ENCODE data around the gene ARHGAP11B.
"Not testable (repeated sequence)": the region's sequence is repeated elsewhere in the genome, so short reads cannot be mapped to it uniquely, and the experiment has no call there.

Gene ARHGAP11B

GRCh38 chr15:30612271-30612670 is 13.7 kb upstream of the ARHGAP11B start:
- not testable (repeated sequence) for H3K27me3 ChIP-seq (ENCODE audit: insufficient read depth, low read length, poor library complexity); H3K23ac ChIP-seq (ENCODE audit: low read length); H3K56ac ChIP-seq (ENCODE audit: low read length); H3K4me3 ChIP-seq (ENCODE audit: low read length); H3K79me1 ChIP-seq (ENCODE audit: low read length); H4K8ac ChIP-seq (ENCODE audit: low read depth, low read length); H4K5ac ChIP-seq (ENCODE audit: low read length); H3K18ac ChIP-seq (ENCODE audit: low read length); H3K4me2 ChIP-seq (ENCODE audit: low read length); H3K36me3 ChIP-seq (ENCODE audit: control insufficient read depth, insufficient read depth, low read length); H3K79me2 ChIP-seq (ENCODE audit: control insufficient read depth, insufficient read depth, low read length); H2BK15ac ChIP-seq (replicated peaks; ENCODE audit: low read depth); H3K27ac ChIP-seq (ENCODE audit: low read depth, low read length); H2BK5ac ChIP-seq (ENCODE audit: low read length); H2AK5ac ChIP-seq (ENCODE audit: low read length); H3K4ac ChIP-seq (ENCODE audit: low read depth, low read length); DNase-seq; H3K9ac ChIP-seq (ENCODE audit: low read length); H2BK120ac ChIP-seq (ENCODE audit: low read depth, low read length); H3K4me1 ChIP-seq (ENCODE audit: control insufficient read depth, low read depth, low read length)
- no CpG with 5 or more reads among the region's 6 CpGs for WGBS (ENCODE audit: extremely low coverage, insufficient coverage, low lambda C conversion rate)

- H4K8ac ChIP-seq (ENCODE audit: low read depth, low read length); H3K4me2 ChIP-seq (ENCODE audit: low read length): not testable (repeated sequence)
- no CpG with 5 or more reads among the region's 3 CpGs for WGBS (ENCODE audit: extremely low coverage, insufficient coverage, low lambda C conversion rate)
Observed at GRCh38 chr15:30621342-30621741, 4.6 kb upstream of the ARHGAP11B start.

DNA sequence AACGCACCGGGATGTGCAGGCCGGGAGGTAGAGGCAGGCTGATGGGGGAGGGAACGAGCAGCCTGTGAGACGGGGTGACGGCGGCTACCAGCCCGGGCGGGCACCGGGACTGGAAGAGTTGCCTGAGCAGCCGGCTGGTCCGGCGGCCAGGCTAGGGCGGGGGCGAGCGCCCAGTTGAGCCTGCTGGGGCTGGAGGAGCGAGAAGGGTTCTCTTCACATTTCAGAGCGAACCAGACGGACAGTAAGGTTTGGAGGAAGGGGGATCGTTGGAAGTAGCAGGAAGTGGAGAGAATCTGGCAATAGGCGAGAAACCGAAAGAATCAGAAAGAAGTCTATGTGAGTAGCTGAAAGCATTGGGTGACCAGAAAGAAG is 252 bp downstream of the ARHGAP11B start:
- peaks cover 20% of the 10 kb centered on the region for H3K79me2 ChIP-seq (ENCODE audit: control insufficient read depth, insufficient read depth, low read length)
- not testable (repeated sequence) for H3K4me2 ChIP-seq (ENCODE audit: low read length); H2AK5ac ChIP-seq (ENCODE audit: low read length); H4K8ac ChIP-seq (ENCODE audit: low read depth, low read length); H2BK120ac ChIP-seq (ENCODE audit: low read depth, low read length); H3K79me1 ChIP-seq (ENCODE audit: low read length); H2BK15ac ChIP-seq (replicated peaks; ENCODE audit: low read depth); H3K4me1 ChIP-seq (ENCODE audit: control insufficient read depth, low read depth, low read length); H3K36me3 ChIP-seq (ENCODE audit: control insufficient read depth, insufficient read depth, low read length); H3K4ac ChIP-seq (ENCODE audit: low read depth, low read length); H3K23ac ChIP-seq (ENCODE audit: low read length); H2BK5ac ChIP-seq (ENCODE audit: low read length); H4K5ac ChIP-seq (ENCODE audit: low read length); H3K27ac ChIP-seq (ENCODE audit: low read depth, low read length); H3K27me3 ChIP-seq (ENCODE audit: insufficient read depth, low read length, poor library complexity)
- H3K4me3 ChIP-seq (ENCODE audit: low read length) = peak overlapping the region; percentile 94
- peak overlapping the region; percentile 9 for H3K18ac ChIP-seq (ENCODE audit: low read length)
- peak; percentile 42 for DNase-seq
- H3K56ac ChIP-seq (ENCODE audit: low read length) = peak overlapping the region; percentile 98
- no CpG with 5 or more reads among the region's 22 CpGs for WGBS (ENCODE audit: extremely low coverage, insufficient coverage, low lambda C conversion rate)
- H3K9ac ChIP-seq (ENCODE audit: low read length) = peak overlapping the region; percentile 98

More at GRCh38 chr15:30621342-30621741, 4.6 kb upstream of the ARHGAP11B start:
- H3K23ac ChIP-seq (ENCODE audit: low read length); H2BK120ac ChIP-seq (ENCODE audit: low read depth, low read length); H4K5ac ChIP-seq (ENCODE audit: low read length); H3K27ac ChIP-seq (ENCODE audit: low read depth, low read length); H3K18ac ChIP-seq (ENCODE audit: low read length); H3K56ac ChIP-seq (ENCODE audit: low read length); H3K4me1 ChIP-seq (ENCODE audit: control insufficient read depth, low read depth, low read length); H3K79me2 ChIP-seq (ENCODE audit: control insufficient read depth, insufficient read depth, low read length); H3K27me3 ChIP-seq (ENCODE audit: insufficient read depth, low read length, poor library complexity); H3K4ac ChIP-seq (ENCODE audit: low read depth, low read length); H3K79me1 ChIP-seq (ENCODE audit: low read length); H2BK5ac ChIP-seq (ENCODE audit: low read length); H3K36me3 ChIP-seq (ENCODE audit: control insufficient read depth, insufficient read depth, low read length); H3K4me3 ChIP-seq (ENCODE audit: low read length); H3K9ac ChIP-seq (ENCODE audit: low read length); H2AK5ac ChIP-seq (ENCODE audit: low read length); H2BK15ac ChIP-seq (replicated peaks; ENCODE audit: low read depth): not testable (repeated sequence)
- peak; percentile 13 for DNase-seq

GRCh38 chr15:30626632-30627031 is 704 bp downstream of the ARHGAP11B start:
- H3K23ac ChIP-seq (ENCODE audit: low read length); H3K79me1 ChIP-seq (ENCODE audit: low read length); H4K5ac ChIP-seq (ENCODE audit: low read length); H3K27ac ChIP-seq (ENCODE audit: low read depth, low read length); H3K36me3 ChIP-seq (ENCODE audit: control insufficient read depth, insufficient read depth, low read length); H2AK5ac ChIP-seq (ENCODE audit: low read length); H3K4me2 ChIP-seq (ENCODE audit: low read length); H2BK120ac ChIP-seq (ENCODE audit: low read depth, low read length); H3K27me3 ChIP-seq (ENCODE audit: insufficient read depth, low read length, poor library complexity); H2BK15ac ChIP-seq (replicated peaks; ENCODE audit: low read depth); H3K18ac ChIP-seq (ENCODE audit: low read length); H2BK5ac ChIP-seq (ENCODE audit: low read length); H4K8ac ChIP-seq (ENCODE audit: low read depth, low read length); H3K4ac ChIP-seq (ENCODE audit: low read depth, low read length); H3K4me1 ChIP-seq (ENCODE audit: control insufficient read depth, low read depth, low read length); H3K4me3 ChIP-seq (ENCODE audit: low read length): not testable (repeated sequence)
- H3K9ac ChIP-seq (ENCODE audit: low read length) = peak overlapping the region; percentile 98
- peaks cover 20% of the 10 kb centered on the region for H3K79me2 ChIP-seq (ENCODE audit: control insufficient read depth, insufficient read depth, low read length)
- DNase-seq = peak; percentile 21
- WGBS (ENCODE audit: extremely low coverage, insufficient coverage, low lambda C conversion rate) = no CpG with 5 or more reads among the region's 20 CpGs
- H3K56ac ChIP-seq (ENCODE audit: low read length) = peak overlapping the region; percentile 98

DNA sequence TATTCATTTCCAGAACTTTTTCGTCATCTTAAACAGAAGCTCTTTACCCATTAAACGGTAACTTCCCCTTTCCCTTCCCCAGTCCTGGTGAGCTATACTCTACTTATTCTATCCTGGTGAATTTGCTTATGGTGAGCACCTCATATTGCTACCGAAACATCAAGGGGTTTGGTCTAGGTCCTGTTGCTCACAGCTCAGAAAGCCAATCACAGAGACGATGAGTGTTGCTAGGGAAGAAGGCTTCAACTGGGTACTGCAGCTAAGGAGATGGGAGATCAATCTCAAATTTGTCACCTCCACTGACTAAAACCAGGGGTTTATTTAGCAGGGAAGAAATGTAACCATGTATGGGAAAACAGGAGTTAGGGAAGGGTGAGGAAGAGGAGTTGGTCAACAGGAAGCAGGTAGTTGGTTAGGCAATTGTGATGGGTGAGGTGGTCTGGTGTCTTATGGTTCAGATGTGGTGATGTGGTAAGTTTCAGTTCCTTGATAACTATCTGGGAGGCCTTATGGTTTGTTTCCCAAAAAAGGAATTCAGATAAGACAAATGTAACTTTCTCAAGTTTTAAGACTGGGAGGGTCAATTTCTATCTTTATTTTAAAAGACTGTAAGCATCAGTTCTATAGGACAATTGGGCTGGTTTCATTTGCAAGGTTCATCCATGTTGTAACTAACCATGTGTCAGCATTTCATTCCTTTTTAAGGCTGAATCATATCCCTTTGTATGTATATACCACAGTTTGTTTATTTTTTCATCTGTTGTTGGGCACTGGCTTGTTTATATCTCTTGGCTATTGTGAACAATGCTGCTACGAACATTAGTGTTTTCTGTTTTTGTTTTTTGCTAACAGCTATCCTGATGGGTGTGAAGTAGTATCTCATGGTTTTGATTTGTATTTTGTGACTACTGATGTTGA is 24.3 kb downstream of the ARHGAP11B start:
- no peak overlapping the region for H3K4ac ChIP-seq (ENCODE audit: low read depth, low read length)

More for the DNA sequence above, 24.3 kb downstream of the ARHGAP11B start:
- Histone ChIP-seq H2BK15ac (replicated peaks; ENCODE audit: low read depth) (no peak overlapping the region), H3K18ac (ENCODE audit: low read length) (no peak overlapping the region), H3K23ac (ENCODE audit: low read length) (no peak overlapping the region), H3K27me3 (ENCODE audit: insufficient read depth, low read length, poor library complexity) (no peaks in the 10 kb centered on the region), H3K79me2 (ENCODE audit: control insufficient read depth, insufficient read depth, low read length) (no peaks in the 10 kb centered on the region), H3K4me3 (ENCODE audit: low read length) (no peak overlapping the region), H2AK5ac (ENCODE audit: low read length) (no peak overlapping the region), H2BK5ac (ENCODE audit: low read length) (no peak overlapping the region), H4K8ac (ENCODE audit: low read depth, low read length) (no peak overlapping the region), H3K4me1 (ENCODE audit: control insufficient read depth, low read depth, low read length) (no peaks in the 10 kb centered on the region), H2BK120ac (ENCODE audit: low read depth, low read length) (no peak overlapping the region), H3K27ac (ENCODE audit: low read depth, low read length) (no peak overlapping the region), H4K5ac (ENCODE audit: low read length) (no peak overlapping the region), H3K4me2 (ENCODE audit: low read length) (no peak overlapping the region), H3K56ac (ENCODE audit: low read length) (no peak overlapping the region), H3K79me1 (ENCODE audit: low read length) (no peaks in the 10 kb centered on the region), H3K9ac (ENCODE audit: low read length) (no peak overlapping the region), H3K36me3 (ENCODE audit: control insufficient read depth, insufficient read depth, low read length) (no peaks in the 10 kb centered on the region)
- peak; percentile 0 for DNase-seq
- no CpG with 5 or more reads among the region's 5 CpGs for WGBS (ENCODE audit: extremely low coverage, insufficient coverage, low lambda C conversion rate)
